Liver (tissue), 3 donors: ENCODE data around the gene ARHGEF2.

Experiments used
- EGR1 ChIP-seq, 2 donors: IDR thresholded peaks; 2 replicates each; pipeline ENCODE4 v1.6.1; 2016 to 2018; ENCODE audit warnings: antibody characterized with exemption in 2 of 2, low read depth in 2 of 2
- GABPA ChIP-seq, 2 donors: IDR thresholded peaks in 1 of 2; conservative IDR thresholded peaks in 1 of 2; 2 replicates each; pipeline ENCODE4 v1.6.1; 2016; ENCODE audit warnings: antibody characterized with exemption in 2 of 2, mild to moderate bottlenecking in 1 of 2, moderate library complexity in 1 of 2
- JUND ChIP-seq, 2 donors: IDR thresholded peaks; 2 replicates each; pipeline ENCODE4 v1.6.1; 2016; ENCODE audit warnings: antibody characterized with exemption in 2 of 2
- SP1 ChIP-seq: IDR thresholded peaks from 2 replicates; pipeline ENCODE4 v1.6.1; 2018; ENCODE audit warnings: antibody characterized with exemption, mild to moderate bottlenecking
- TF ChIP-seq, protein P1 (sequence below): fragments of 150-350 bp; IDR thresholded peaks from 2 replicates; pipeline ENCODE4 v1.5.1; 2017; ENCODE audit warnings: improper control_type of control experiment, low read depth, low read length; ENCODE audit not compliant: missing input control
- TF ChIP-seq, protein P2 (sequence below): IDR thresholded peaks from 2 replicates; pipeline ENCODE4 v1.6.1; 2016; ENCODE audit warnings: antibody characterized with exemption, mild to moderate bottlenecking
- TF ChIP-seq, protein P3 (sequence below): IDR thresholded peaks from 2 replicates; pipeline ENCODE4 v1.6.1; 2016; ENCODE audit warnings: antibody characterized with exemption
- TF ChIP-seq, protein P4 (sequence below): IDR thresholded peaks from 2 replicates; pipeline ENCODE4 v1.6.1; 2016; ENCODE audit warnings: antibody characterized with exemption
- donor health status: healthy.
- donor health status: healthy.

DNA sequence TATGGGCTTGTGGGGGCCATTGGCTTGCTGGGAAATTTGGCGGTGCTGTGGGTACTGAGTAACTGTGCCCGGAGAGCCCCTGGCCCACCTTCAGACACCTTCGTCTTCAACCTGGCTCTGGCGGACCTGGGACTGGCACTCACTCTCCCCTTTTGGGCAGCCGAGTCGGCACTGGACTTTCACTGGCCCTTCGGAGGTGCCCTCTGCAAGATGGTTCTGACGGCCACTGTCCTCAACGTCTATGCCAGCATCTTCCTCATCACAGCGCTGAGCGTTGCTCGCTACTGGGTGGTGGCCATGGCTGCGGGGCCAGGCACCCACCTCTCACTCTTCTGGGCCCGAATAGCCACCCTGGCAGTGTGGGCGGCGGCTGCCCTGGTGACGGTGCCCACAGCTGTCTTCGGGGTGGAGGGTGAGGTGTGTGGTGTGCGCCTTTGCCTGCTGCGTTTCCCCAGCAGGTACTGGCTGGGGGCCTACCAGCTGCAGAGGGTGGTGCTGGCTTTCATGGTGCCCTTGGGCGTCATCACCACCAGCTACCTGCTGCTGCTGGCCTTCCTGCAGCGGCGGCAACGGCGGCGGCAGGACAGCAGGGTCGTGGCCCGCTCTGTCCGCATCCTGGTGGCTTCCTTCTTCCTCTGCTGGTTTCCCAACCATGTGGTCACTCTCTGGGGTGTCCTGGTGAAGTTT, 36.4 kb downstream of the ARHGEF2 start:
- TF ChIP-seq, protein P1, sequence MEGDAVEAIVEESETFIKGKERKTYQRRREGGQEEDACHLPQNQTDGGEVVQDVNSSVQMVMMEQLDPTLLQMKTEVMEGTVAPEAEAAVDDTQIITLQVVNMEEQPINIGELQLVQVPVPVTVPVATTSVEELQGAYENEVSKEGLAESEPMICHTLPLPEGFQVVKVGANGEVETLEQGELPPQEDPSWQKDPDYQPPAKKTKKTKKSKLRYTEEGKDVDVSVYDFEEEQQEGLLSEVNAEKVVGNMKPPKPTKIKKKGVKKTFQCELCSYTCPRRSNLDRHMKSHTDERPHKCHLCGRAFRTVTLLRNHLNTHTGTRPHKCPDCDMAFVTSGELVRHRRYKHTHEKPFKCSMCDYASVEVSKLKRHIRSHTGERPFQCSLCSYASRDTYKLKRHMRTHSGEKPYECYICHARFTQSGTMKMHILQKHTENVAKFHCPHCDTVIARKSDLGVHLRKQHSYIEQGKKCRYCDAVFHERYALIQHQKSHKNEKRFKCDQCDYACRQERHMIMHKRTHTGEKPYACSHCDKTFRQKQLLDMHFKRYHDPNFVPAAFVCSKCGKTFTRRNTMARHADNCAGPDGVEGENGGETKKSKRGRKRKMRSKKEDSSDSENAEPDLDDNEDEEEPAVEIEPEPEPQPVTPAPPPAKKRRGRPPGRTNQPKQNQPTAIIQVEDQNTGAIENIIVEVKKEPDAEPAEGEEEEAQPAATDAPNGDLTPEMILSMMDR: no peak
- TF ChIP-seq, protein P2, sequence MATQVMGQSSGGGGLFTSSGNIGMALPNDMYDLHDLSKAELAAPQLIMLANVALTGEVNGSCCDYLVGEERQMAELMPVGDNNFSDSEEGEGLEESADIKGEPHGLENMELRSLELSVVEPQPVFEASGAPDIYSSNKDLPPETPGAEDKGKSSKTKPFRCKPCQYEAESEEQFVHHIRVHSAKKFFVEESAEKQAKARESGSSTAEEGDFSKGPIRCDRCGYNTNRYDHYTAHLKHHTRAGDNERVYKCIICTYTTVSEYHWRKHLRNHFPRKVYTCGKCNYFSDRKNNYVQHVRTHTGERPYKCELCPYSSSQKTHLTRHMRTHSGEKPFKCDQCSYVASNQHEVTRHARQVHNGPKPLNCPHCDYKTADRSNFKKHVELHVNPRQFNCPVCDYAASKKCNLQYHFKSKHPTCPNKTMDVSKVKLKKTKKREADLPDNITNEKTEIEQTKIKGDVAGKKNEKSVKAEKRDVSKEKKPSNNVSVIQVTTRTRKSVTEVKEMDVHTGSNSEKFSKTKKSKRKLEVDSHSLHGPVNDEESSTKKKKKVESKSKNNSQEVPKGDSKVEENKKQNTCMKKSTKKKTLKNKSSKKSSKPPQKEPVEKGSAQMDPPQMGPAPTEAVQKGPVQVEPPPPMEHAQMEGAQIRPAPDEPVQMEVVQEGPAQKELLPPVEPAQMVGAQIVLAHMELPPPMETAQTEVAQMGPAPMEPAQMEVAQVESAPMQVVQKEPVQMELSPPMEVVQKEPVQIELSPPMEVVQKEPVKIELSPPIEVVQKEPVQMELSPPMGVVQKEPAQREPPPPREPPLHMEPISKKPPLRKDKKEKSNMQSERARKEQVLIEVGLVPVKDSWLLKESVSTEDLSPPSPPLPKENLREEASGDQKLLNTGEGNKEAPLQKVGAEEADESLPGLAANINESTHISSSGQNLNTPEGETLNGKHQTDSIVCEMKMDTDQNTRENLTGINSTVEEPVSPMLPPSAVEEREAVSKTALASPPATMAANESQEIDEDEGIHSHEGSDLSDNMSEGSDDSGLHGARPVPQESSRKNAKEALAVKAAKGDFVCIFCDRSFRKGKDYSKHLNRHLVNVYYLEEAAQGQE: no peak
- TF ChIP-seq EGR1 (IDR thresholded peaks at IDR 0.05; ENCODE audit: low read depth in 2 of 2) (no peak), JUND (IDR thresholded peaks at IDR 0.05) (no peak), GABPA (IDR thresholded peaks at IDR 0.05 in 1 of 2, conservative IDR thresholded peaks at IDR 0.05 in 1 of 2) (no peak), SP1 (no peak)
- TF ChIP-seq, protein P3, sequence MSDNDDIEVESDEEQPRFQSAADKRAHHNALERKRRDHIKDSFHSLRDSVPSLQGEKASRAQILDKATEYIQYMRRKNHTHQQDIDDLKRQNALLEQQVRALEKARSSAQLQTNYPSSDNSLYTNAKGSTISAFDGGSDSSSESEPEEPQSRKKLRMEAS: no peak
- TF ChIP-seq, protein P4, sequence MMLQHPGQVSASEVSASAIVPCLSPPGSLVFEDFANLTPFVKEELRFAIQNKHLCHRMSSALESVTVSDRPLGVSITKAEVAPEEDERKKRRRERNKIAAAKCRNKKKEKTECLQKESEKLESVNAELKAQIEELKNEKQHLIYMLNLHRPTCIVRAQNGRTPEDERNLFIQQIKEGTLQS: no peak
